ENCODE results near the gene LPAR1. TPM values are rescaled to one million over a fixed set of nuclear protein-coding genes. Genes with fewer than 3 reads are reported as not detected.

The LPAR1 gene
- total RNA-seq, 1 donor from 2014 or later: 11.5 TPM

- Histone ChIP-seq H4K20me1 (ENCODE audit: insufficient read depth, low read length) (no peaks in the 10 kb centered on the region), H3K27me3 (ENCODE audit: insufficient read depth, low read length) (no peaks in the 10 kb centered on the region), H3K4me1 (ENCODE audit: insufficient read depth, low read length) (peaks cover 25% of the 10 kb centered on the region), H3K9me3 (ENCODE audit: insufficient read depth, low read depth, low read length) (no peaks in the 10 kb centered on the region), H3K27ac (ENCODE audit: low read depth, low read length) (no peak overlapping the region), H3K36me3 (ENCODE audit: insufficient read depth, low read length) (no peaks in the 10 kb centered on the region), H2AFZ (ENCODE audit: low read depth, low read length) (no peak overlapping the region), H3K4me2 (ENCODE audit: low read length) (peak overlapping the region; percentile 25), H3K9ac (ENCODE audit: low read length) (peak overlapping the region; percentile 15), H3K79me2 (ENCODE audit: insufficient read depth, low read length) (peaks cover 3% of the 10 kb centered on the region), H3K4me3 (ENCODE audit: insufficient read depth, low read depth, low read length) (no peak overlapping the region)
- TF ChIP-seq EZH2 (IDR thresholded peaks at IDR 0.05; ENCODE audit: insufficient read depth, low read length) (no peak), CTCF (IDR thresholded peaks at IDR 0.05; ENCODE audit: insufficient read depth, low read depth, low read length) (no peak)
- H3K27me3 Mint-ChIP-seq (ENCODE audit: low read depth, unreplicated experiment): no peaks in the 10 kb centered on the region
- peaks cover 22% of the 10 kb centered on the region for H3K4me1 Mint-ChIP-seq (ENCODE audit: low read depth, unreplicated experiment)
- H3K9me3 Mint-ChIP-seq (ENCODE audit: unreplicated experiment): no peaks in the 10 kb centered on the region
- H3K36me3 Mint-ChIP-seq (ENCODE audit: low read depth, unreplicated experiment): no peaks in the 10 kb centered on the region
- no peak overlapping the region for H3K4me3 Mint-ChIP-seq (ENCODE audit: unreplicated experiment)
- no peak overlapping the region for H3K27ac Mint-ChIP-seq (ENCODE audit: unreplicated experiment)
- FAIRE-seq (no peak), DNase-seq (ENCODE audit: low read depth) (no peak)
These were observed 116.6 kb downstream of the LPAR1 start for GRCh38 chr9:110921705-110922104.

GRCh38 chr9:110919609-110920008, 118.7 kb downstream of the LPAR1 start:
- H3K36me3 ChIP-seq (ENCODE audit: insufficient read depth, low read length): no peaks in the 10 kb centered on the region
- peak overlapping the region; percentile 11 for H3K9ac ChIP-seq (ENCODE audit: low read length)
- peaks cover 31% of the 10 kb centered on the region for H3K4me1 ChIP-seq (ENCODE audit: insufficient read depth, low read length)
- no peak for TF ChIP-seq EZH2 (IDR thresholded peaks at IDR 0.05; ENCODE audit: insufficient read depth, low read length)
- H3K9me3 ChIP-seq (ENCODE audit: insufficient read depth, low read depth, low read length): no peaks in the 10 kb centered on the region
- no peaks in the 10 kb centered on the region for H3K27me3 ChIP-seq (ENCODE audit: insufficient read depth, low read length)
- H3K9me3 Mint-ChIP-seq (ENCODE audit: unreplicated experiment): no peaks in the 10 kb centered on the region
- no peaks in the 10 kb centered on the region for H4K20me1 ChIP-seq (ENCODE audit: insufficient read depth, low read length)
- FAIRE-seq (peak; percentile 74), DNase-seq (ENCODE audit: low read depth) (peak; percentile 79)
- peak overlapping the region; percentile 66 for H3K27ac Mint-ChIP-seq (ENCODE audit: unreplicated experiment)
- no peaks in the 10 kb centered on the region for H3K27me3 Mint-ChIP-seq (ENCODE audit: low read depth, unreplicated experiment)
- peak overlapping the region; percentile 59 for H3K4me2 ChIP-seq (ENCODE audit: low read length)
- H2AFZ ChIP-seq (ENCODE audit: low read depth, low read length): peak overlapping the region; percentile 57
- no peaks in the 10 kb centered on the region for H3K36me3 Mint-ChIP-seq (ENCODE audit: low read depth, unreplicated experiment)
- H3K4me3 Mint-ChIP-seq (ENCODE audit: unreplicated experiment): no peak overlapping the region
- H3K79me2 ChIP-seq (ENCODE audit: insufficient read depth, low read length): peaks cover 3% of the 10 kb centered on the region
- H3K27ac ChIP-seq (ENCODE audit: low read depth, low read length): peak overlapping the region; percentile 66
- H3K4me1 Mint-ChIP-seq (ENCODE audit: low read depth, unreplicated experiment): peaks cover 22% of the 10 kb centered on the region
- no peak overlapping the region for H3K4me3 ChIP-seq (ENCODE audit: insufficient read depth, low read depth, low read length)

- H3K4me1 ChIP-seq (ENCODE audit: insufficient read depth, low read length): peaks cover 31% of the 10 kb centered on the region
- no peak overlapping the region for H3K4me3 ChIP-seq (ENCODE audit: insufficient read depth, low read depth, low read length)
- Mint-ChIP-seq H3K27me3 (ENCODE audit: low read depth, unreplicated experiment) (no peaks in the 10 kb centered on the region), H3K4me3 (ENCODE audit: unreplicated experiment) (no peak overlapping the region), H3K9me3 (ENCODE audit: unreplicated experiment) (no peaks in the 10 kb centered on the region), H3K27ac (ENCODE audit: unreplicated experiment) (peak overlapping the region; percentile 66), H3K4me1 (ENCODE audit: low read depth, unreplicated experiment) (peaks cover 22% of the 10 kb centered on the region), H3K36me3 (ENCODE audit: low read depth, unreplicated experiment) (no peaks in the 10 kb centered on the region)
- no peaks in the 10 kb centered on the region for H3K9me3 ChIP-seq (ENCODE audit: insufficient read depth, low read depth, low read length)
- peak overlapping the region; percentile 59 for H3K4me2 ChIP-seq (ENCODE audit: low read length)
- H3K9ac ChIP-seq (ENCODE audit: low read length): no peak overlapping the region
- no peak for DNase-seq (ENCODE audit: low read depth)
- H4K20me1 ChIP-seq (ENCODE audit: insufficient read depth, low read length): no peaks in the 10 kb centered on the region
- H3K36me3 ChIP-seq (ENCODE audit: insufficient read depth, low read length): no peaks in the 10 kb centered on the region
- TF ChIP-seq CTCF (IDR thresholded peaks at IDR 0.05; ENCODE audit: insufficient read depth, low read depth, low read length): no peak
- no peak for FAIRE-seq
- H3K79me2 ChIP-seq (ENCODE audit: insufficient read depth, low read length): peaks cover 3% of the 10 kb centered on the region
- no peaks in the 10 kb centered on the region for H3K27me3 ChIP-seq (ENCODE audit: insufficient read depth, low read length)
- no peak overlapping the region for H2AFZ ChIP-seq (ENCODE audit: low read depth, low read length)
- H3K27ac ChIP-seq (ENCODE audit: low read depth, low read length): peak overlapping the region; percentile 66
These were observed 119.2 kb downstream of the LPAR1 start for GRCh38 chr9:110919050-110919435.

Data from astrocyte (in vitro differentiated cells and primary cell).